Upper lobe of left lung (tissue), 6 donors: Measurements from ENCODE around the gene SURF4. TPM values are rescaled to one million over a fixed set of nuclear protein-coding genes. Genes with fewer than 3 reads are reported as not detected.

ENCODE experiments used
- ATAC-seq, 2 donors: fragments of 200-7000 bp; cut with Tn5 transposase; one replicate each; pipeline ENCODE4 v1.9.1; 2022; ENCODE audit warnings: mild to moderate bottlenecking in 2 of 2, moderate library complexity in 2 of 2; ENCODE audit not compliant: low FRiP score in 2 of 2
- DNase-seq, 2 donors: peaks; one replicate each; pipeline ENCODE4 v3.0.0-alpha.2; 2019 to 2020
- H3K27ac ChIP-seq, 4 donors: fragments of 200-600 bp; sonication (generic); one replicate each; pipeline ENCODE4 v1.5.1; 2016 to 2019
- H3K27me3 ChIP-seq, 4 donors: fragments of 200-600 bp; sonication (generic); one replicate each; pipeline ENCODE4 v1.5.1; 2017 to 2019
- H3K36me3 ChIP-seq, 4 donors: fragments of 200-600 bp; sonication (generic); one replicate each; pipeline ENCODE4 v1.5.1; 2016 to 2019
- H3K4me1 ChIP-seq, 4 donors: fragments of 200-600 bp; sonication (generic); one replicate each; pipeline ENCODE4 v1.5.1; 2018 to 2019
- H3K4me3 ChIP-seq, 4 donors: fragments of 200-600 bp; sonication (generic); one replicate each; pipeline ENCODE4 v1.5.1; 2017 to 2019; ENCODE audit warnings: mild to moderate bottlenecking in 2 of 4, moderate library complexity in 1 of 4
- H3K9me3 ChIP-seq, 4 donors: fragments of 200-600 bp; sonication (generic); one replicate each; pipeline ENCODE4 v1.5.1; 2018 to 2019
- EP300 ChIP-seq, 4 donors: sonication (generic); formaldehyde crosslinking; IDR thresholded peaks; one replicate each; pipeline ENCODE4 v1.5.1; 2017; ENCODE audit warnings: antibody characterized with exemption in 4 of 4, control low read depth in 2 of 4
- POLR2A ChIP-seq, 4 donors: fragments of 450-650 bp; IDR thresholded peaks; one replicate each; pipeline ENCODE4 v1.5.1; 2016 to 2017; ENCODE audit warnings: antibody characterized with exemption in 4 of 4, mild to moderate bottlenecking in 2 of 4
- POLR2AphosphoS5 ChIP-seq, 2 donors: sonication (generic); formaldehyde crosslinking; IDR thresholded peaks; one replicate each; pipeline ENCODE4 v1.5.1; 2017; ENCODE audit warnings: antibody characterized with exemption in 2 of 2
- WGBS, 2 donors: methylation state at CpG; one replicate each; pipeline ENCODE4 v1.1.5; 2017 to 2018; 5-methylcytosine and 5-hydroxymethylcytosine counted together
- total RNA-seq, 6 donors: library from RNA; depleted of rRNA in 4 of 6; stranded (reverse); fragments of >200 nt in 4 of 6; gene quantifications; one replicate each; pipeline versions ENCODE4 v1.1.0 to v1.2.1, GENCODE V29; 2016 to 2021
- TF ChIP-seq, protein P1 (sequence below), 6 experiments: fragments of 450-650 bp in 4 of 6; fragments of 200-600 bp in 2 of 6; sonication (generic) in 2 of 6; IDR thresholded peaks; one replicate each; pipeline ENCODE4 v1.5.1; 2016 to 2019; ENCODE audit warnings: antibody characterized with exemption in 6 of 6
- donor health status: DM: no; HTN: no; CAD: no; lungs with moderate emphysema.
- donor health status: DM: no; HTN: yes; CAD: no; lungs with severe emphysema.

Gene SURF4
- total RNA-seq, 6 donors from 2014 or later, result 66.0 to 208 (median 137) TPM

DNA sequence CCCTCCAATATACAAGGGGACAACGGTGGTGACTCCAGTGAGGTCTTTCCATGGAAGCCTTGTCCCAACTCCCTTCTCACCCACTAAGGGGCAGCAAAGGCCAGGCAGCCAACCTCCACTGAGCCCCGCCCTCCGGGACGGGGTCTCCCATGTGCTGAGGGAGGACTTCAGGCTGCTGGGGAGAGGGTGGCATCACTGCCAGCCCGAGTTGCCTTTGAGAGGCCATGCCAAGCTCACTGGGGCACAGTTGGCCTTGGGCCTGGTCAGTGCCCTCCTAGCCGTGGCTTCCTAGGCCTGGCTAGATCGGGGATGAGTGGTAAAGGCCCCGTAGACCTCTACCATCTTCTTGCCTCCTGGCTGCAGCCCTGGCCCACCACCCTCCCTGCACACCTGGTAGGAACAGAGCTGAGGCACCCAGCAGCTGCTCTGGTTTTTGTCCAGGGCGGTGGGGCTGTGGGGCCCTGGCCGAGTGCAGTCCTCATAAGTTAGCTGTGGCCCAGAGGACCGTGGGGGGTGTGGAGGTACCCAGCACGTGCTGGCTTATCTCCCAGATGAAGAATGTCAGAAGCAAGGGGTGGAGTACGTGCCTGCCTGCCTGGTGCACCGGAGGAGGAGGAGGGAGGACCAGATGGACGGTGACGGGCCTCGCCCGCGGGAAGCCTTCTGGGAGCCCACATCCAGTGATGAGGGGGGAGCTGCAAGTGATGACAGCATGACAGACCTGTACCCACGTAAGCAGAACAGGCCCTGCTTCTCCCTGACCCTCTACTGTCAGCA lies 16.3 kb downstream of the SURF4 start:
- Histone ChIP-seq H3K9me3 (no peaks in the 10 kb centered on the region), H3K4me3 (no peak overlapping the region), H3K27ac (no peak overlapping the region), H3K36me3 (peaks cover 18 to 55% (median 43%) of the 10 kb centered on the region in 4 donors), H3K4me1 (peaks cover 24 to 41% (median 25%) of the 10 kb centered on the region in 4 donors), H3K27me3 (no peaks in the 10 kb centered on the region)
- TF ChIP-seq EP300 (IDR thresholded peaks at IDR 0.05), result no peak
- TF ChIP-seq, protein P1, sequence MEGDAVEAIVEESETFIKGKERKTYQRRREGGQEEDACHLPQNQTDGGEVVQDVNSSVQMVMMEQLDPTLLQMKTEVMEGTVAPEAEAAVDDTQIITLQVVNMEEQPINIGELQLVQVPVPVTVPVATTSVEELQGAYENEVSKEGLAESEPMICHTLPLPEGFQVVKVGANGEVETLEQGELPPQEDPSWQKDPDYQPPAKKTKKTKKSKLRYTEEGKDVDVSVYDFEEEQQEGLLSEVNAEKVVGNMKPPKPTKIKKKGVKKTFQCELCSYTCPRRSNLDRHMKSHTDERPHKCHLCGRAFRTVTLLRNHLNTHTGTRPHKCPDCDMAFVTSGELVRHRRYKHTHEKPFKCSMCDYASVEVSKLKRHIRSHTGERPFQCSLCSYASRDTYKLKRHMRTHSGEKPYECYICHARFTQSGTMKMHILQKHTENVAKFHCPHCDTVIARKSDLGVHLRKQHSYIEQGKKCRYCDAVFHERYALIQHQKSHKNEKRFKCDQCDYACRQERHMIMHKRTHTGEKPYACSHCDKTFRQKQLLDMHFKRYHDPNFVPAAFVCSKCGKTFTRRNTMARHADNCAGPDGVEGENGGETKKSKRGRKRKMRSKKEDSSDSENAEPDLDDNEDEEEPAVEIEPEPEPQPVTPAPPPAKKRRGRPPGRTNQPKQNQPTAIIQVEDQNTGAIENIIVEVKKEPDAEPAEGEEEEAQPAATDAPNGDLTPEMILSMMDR (IDR thresholded peaks at IDR 0.05), result peak in 1 of 6 experiments; percentile 24
- peak in 1 of 2 donors; percentile 75 for DNase-seq
- ATAC-seq, result no peak
- WGBS, 2 donors, result 65 to 76% methylated on average over 11 to 19 of the region's 20 CpGs

DNA sequence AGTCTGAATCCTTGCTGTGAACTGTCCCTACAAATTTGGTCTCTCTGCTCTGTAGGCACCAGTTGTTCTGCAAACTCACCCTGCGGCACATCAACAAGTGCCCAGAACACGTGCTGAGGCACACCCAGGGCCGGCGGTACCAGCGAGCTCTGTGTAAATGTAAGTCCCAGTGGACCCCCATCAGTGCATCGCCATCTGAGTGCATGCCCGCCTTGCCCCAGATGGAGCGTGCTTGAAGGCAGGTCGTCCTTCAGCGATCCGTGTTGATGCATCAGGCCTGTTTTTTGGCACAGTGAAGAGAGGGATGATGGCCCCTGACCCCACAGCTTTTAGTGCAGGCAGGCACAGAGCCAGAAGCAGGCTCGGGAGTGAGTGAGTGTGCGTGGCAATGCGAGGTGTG lies 18.2 kb downstream of the SURF4 start:
- H3K27ac ChIP-seq, result no peak overlapping the region
- no peak for TF ChIP-seq EP300 (IDR thresholded peaks at IDR 0.05)
- no peak for TF ChIP-seq POLR2AphosphoS5 (IDR thresholded peaks at IDR 0.05)
- TF ChIP-seq, protein P1 (IDR thresholded peaks at IDR 0.05), result no peak
- no peak for TF ChIP-seq POLR2A (IDR thresholded peaks at IDR 0.05)
- no peaks in the 10 kb centered on the region for H3K9me3 ChIP-seq
- DNase-seq (no peak), ATAC-seq (no peak)
- peak overlapping the region in 1 of 4 donors; percentile 96 for H3K4me3 ChIP-seq
- H3K4me1 ChIP-seq, result peaks cover 24 to 43% (median 25%) of the 10 kb centered on the region in 4 donors
- no peaks in the 10 kb centered on the region for H3K27me3 ChIP-seq
- peaks cover 6 to 49% (median 34%) of the 10 kb centered on the region in 4 donors for H3K36me3 ChIP-seq
- WGBS, 2 donors, result 75 to 87% methylated on average over 8 to 13 of the region's 14 CpGs

GRCh38 chr9:133356391-133357091 lies 19.3 kb downstream of the SURF4 start, which contains the start of the genes SURF1 and SURF2:
TSS of gene SURF1 (minus strand) at chr9:133356487. CDS start at chr9:133356453, 34 bp downstream.
TSS of gene SURF2 (plus strand) at chr9:133356550. CDS start at chr9:133356593, 43 bp downstream.
- WGBS, 2 donors, result 1 to 3% methylated on average over 24 to 28 of the region's 78 CpGs
- no peaks in the 10 kb centered on the region for H3K9me3 ChIP-seq
- peak; percentile 94 to 98 for DNase-seq
- peak within 1 kb of the TSS; percentile 75 to 96 (median 90) for H3K4me3 ChIP-seq
- TF ChIP-seq, protein P1 (IDR thresholded peaks at IDR 0.05), result no peak
- no peak for TF ChIP-seq EP300 (IDR thresholded peaks at IDR 0.05)
- peak in 2 of 4 donors; percentile 39 to 80 for TF ChIP-seq POLR2A (IDR thresholded peaks at IDR 0.05)
- peak; percentile 81 to 84 for TF ChIP-seq POLR2AphosphoS5 (IDR thresholded peaks at IDR 0.05)
- no peaks in the 10 kb centered on the region for H3K27me3 ChIP-seq
- peaks cover 16 to 49% (median 34%) of the 10 kb centered on the region in 4 donors for H3K36me3 ChIP-seq
- peak within 1 kb of the TSS; percentile 76 to 84 (median 82) for H3K27ac ChIP-seq
- peaks cover 24 to 43% (median 25%) of the 10 kb centered on the region in 4 donors for H3K4me1 ChIP-seq
- ATAC-seq, result peak; percentile 88 to 96

DNA sequence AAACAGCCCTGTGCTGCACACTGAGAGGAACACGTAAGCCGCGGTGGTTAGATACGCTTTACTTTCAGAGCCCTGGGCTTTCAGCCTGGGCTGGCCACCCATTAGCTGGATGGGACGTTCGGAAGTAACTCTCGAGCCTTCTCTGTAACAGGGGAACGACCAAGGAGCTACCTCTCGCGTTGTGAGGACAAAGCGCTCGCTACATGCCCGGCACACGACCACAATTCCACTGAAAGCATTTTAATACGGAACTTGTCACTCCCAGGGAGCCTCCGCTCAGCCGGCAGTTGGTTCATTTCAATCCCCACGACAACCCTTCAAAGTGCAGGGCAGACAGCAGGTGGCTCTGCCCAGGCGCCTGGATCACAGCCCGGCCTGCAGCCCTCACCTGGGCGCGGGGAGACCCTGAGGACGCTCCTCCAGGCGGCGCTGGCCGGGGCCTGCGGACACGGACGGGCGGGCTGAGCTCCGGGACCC lies 19.9 kb downstream of the SURF4 start:
- no peak for ATAC-seq
- Histone ChIP-seq H3K4me1 (peaks cover 24 to 43% (median 25%) of the 10 kb centered on the region in 4 donors), H3K9me3 (no peaks in the 10 kb centered on the region), H3K36me3 (peaks cover 17 to 49% (median 34%) of the 10 kb centered on the region in 4 donors), H3K27ac (peak overlapping the region; percentile 76 to 84 (median 82)), H3K4me3 (peak overlapping the region; percentile 67 to 96 (median 90)), H3K27me3 (no peaks in the 10 kb centered on the region)
- TF ChIP-seq, protein P1 (IDR thresholded peaks at IDR 0.05), result no peak
- TF ChIP-seq EP300 (IDR thresholded peaks at IDR 0.05), result no peak
- no peak for TF ChIP-seq POLR2A (IDR thresholded peaks at IDR 0.05)
- no peak for TF ChIP-seq POLR2AphosphoS5 (IDR thresholded peaks at IDR 0.05)
- DNase-seq, result no peak
- WGBS, 2 donors, result 0 to 2% methylated on average over 16 to 21 of the region's 31 CpGs
